Measurements from ENCODE around the gene PAM.

PAM gene

GRCh38 chr5:102910240-102911226 lies 155.4 kb downstream of the PAM start:
- H3K9ac ChIP-seq (ENCODE audit: low read length): no peak overlapping the region
- no peaks in the 10 kb centered on the region for H3F3A ChIP-seq (ENCODE audit: insufficient read depth, low read length)
- H3K36me3 ChIP-seq (replicated peaks; ENCODE audit: insufficient read depth, low read length): no peaks in the 10 kb centered on the region
- no peak overlapping the region for H2AFZ ChIP-seq (ENCODE audit: low read length)
- H4K20me1 ChIP-seq (ENCODE audit: insufficient read depth, low read length): no peaks in the 10 kb centered on the region
- no peak for DNase-seq
- no peaks in the 10 kb centered on the region for H3K9me2 ChIP-seq (replicated peaks; ENCODE audit: insufficient read depth, low read length)
- H3K4me2 ChIP-seq (ENCODE audit: low read depth, low read length): no peak overlapping the region
- no peak overlapping the region for H3K27ac ChIP-seq (ENCODE audit: low read length)
- H3K27me3 ChIP-seq (replicated peaks; ENCODE audit: insufficient read depth, low read length): no peaks in the 10 kb centered on the region
- TF ChIP-seq EZH2 (optimal IDR thresholded peaks at IDR 0.05; ENCODE audit: low read depth, low read length): no peak
- TF ChIP-seq CTCF (IDR thresholded peaks at IDR 0.05; ENCODE audit: low read length): no peak
- no peak for TF ChIP-seq EZH2phosphoT487 (IDR thresholded peaks at IDR 0.05; ENCODE audit: low read length)
- no peaks in the 10 kb centered on the region for H3K4me1 ChIP-seq (ENCODE audit: low read length)
- no peaks in the 10 kb centered on the region for H3K79me2 ChIP-seq (ENCODE audit: low read length)
- H3K9me3 ChIP-seq (replicated peaks; ENCODE audit: insufficient read depth, low read length): no peaks in the 10 kb centered on the region
- no peak overlapping the region for H3K4me3 ChIP-seq (ENCODE audit: low read length)

DNA sequence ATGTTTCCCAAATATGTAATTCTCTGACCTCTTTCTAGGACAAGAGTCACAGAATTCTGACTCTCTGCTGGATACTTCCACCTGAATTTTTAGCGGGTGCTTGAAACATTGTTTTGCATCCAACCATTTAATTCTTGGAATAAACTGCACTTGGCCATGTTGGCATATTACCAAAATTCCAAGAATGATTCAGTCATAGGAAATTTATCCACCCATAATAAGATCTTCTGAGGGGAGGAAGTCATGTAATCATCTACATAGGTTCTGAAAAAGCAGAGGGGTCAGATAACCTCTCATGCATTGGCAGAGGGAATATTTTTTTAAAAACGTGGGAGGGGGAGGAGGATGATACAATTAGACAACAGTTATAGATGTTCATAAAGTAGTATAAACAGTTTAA lies 156.9 kb downstream of the PAM start:
- H2AFZ ChIP-seq (ENCODE audit: low read length): no peak overlapping the region
- no peak overlapping the region for H3K4me2 ChIP-seq (ENCODE audit: low read depth, low read length)
- no peaks in the 10 kb centered on the region for H4K20me1 ChIP-seq (ENCODE audit: insufficient read depth, low read length)
- H3K27ac ChIP-seq (ENCODE audit: low read length): no peak overlapping the region
- TF ChIP-seq EZH2 (optimal IDR thresholded peaks at IDR 0.05; ENCODE audit: low read depth, low read length) (no peak), EZH2phosphoT487 (IDR thresholded peaks at IDR 0.05; ENCODE audit: low read length) (no peak), CTCF (IDR thresholded peaks at IDR 0.05; ENCODE audit: low read length) (no peak)
- no peaks in the 10 kb centered on the region for H3F3A ChIP-seq (ENCODE audit: insufficient read depth, low read length)
- H3K79me2 ChIP-seq (ENCODE audit: low read length): no peaks in the 10 kb centered on the region
- no peaks in the 10 kb centered on the region for H3K4me1 ChIP-seq (ENCODE audit: low read length)
- H3K27me3 ChIP-seq (replicated peaks; ENCODE audit: insufficient read depth, low read length): no peaks in the 10 kb centered on the region
- no peak overlapping the region for H3K9ac ChIP-seq (ENCODE audit: low read length)
- H3K36me3 ChIP-seq (replicated peaks; ENCODE audit: insufficient read depth, low read length): no peaks in the 10 kb centered on the region
- H3K4me3 ChIP-seq (ENCODE audit: low read length): no peak overlapping the region
- no peaks in the 10 kb centered on the region for H3K9me2 ChIP-seq (replicated peaks; ENCODE audit: insufficient read depth, low read length)
- DNase-seq: no peak
- H3K9me3 ChIP-seq (replicated peaks; ENCODE audit: insufficient read depth, low read length): no peaks in the 10 kb centered on the region

GRCh38 chr5:102916109-102916508 lies 161.0 kb downstream of the PAM start:
- Histone ChIP-seq H3K9ac (ENCODE audit: low read length) (no peak overlapping the region), H3K36me3 (replicated peaks; ENCODE audit: insufficient read depth, low read length) (no peaks in the 10 kb centered on the region), H3K4me1 (ENCODE audit: low read length) (no peaks in the 10 kb centered on the region), H3K9me3 (replicated peaks; ENCODE audit: insufficient read depth, low read length) (no peaks in the 10 kb centered on the region), H3K27ac (ENCODE audit: low read length) (no peak overlapping the region), H3F3A (ENCODE audit: insufficient read depth, low read length) (no peaks in the 10 kb centered on the region), H3K79me2 (ENCODE audit: low read length) (no peaks in the 10 kb centered on the region), H4K20me1 (ENCODE audit: insufficient read depth, low read length) (no peaks in the 10 kb centered on the region), H3K4me3 (ENCODE audit: low read length) (no peak overlapping the region), H3K27me3 (replicated peaks; ENCODE audit: insufficient read depth, low read length) (no peaks in the 10 kb centered on the region), H3K9me2 (replicated peaks; ENCODE audit: insufficient read depth, low read length) (no peaks in the 10 kb centered on the region), H2AFZ (ENCODE audit: low read length) (no peak overlapping the region), H3K4me2 (ENCODE audit: low read depth, low read length) (no peak overlapping the region)
- no peak for DNase-seq
- TF ChIP-seq EZH2phosphoT487 (IDR thresholded peaks at IDR 0.05; ENCODE audit: low read length): no peak
- TF ChIP-seq CTCF (IDR thresholded peaks at IDR 0.05; ENCODE audit: low read length): no peak
- TF ChIP-seq EZH2 (optimal IDR thresholded peaks at IDR 0.05; ENCODE audit: low read depth, low read length): no peak

Data from MM.1S (cell line).